LHCN-M2 (cell line): Measurements from ENCODE around the gene DACH1. TPM values are rescaled to one million over a fixed set of nuclear protein-coding genes. Genes with fewer than 3 reads are reported as not detected.
"Not testable (repeated sequence)": the region's sequence is repeated elsewhere in the genome, so short reads cannot be mapped to it uniquely, and the experiment has no call there.

Experiments used
- DNase-seq: peaks from one replicate; pipeline ENCODE4 v3.0.0-alpha.2; 2012; ENCODE audit warnings: low read depth
- polyA plus RNA-seq: library from polyadenylated mRNA; unstranded; fragments of >200 nt; gene quantifications from one replicate; pipeline ENCODE4 v1.2.1, GENCODE V29; 2012; ENCODE audit warnings: missing spikeins
- total RNA-seq: library from RNA; depleted of rRNA; stranded (reverse); fragments of >200 nt; gene quantifications from 2 replicates; pipeline ENCODE4 v1.2.3, GENCODE V29; 2014; rRNA removed

The DACH1 gene
- total RNA-seq = not detected in 2 replicates
- not detected for polyA plus RNA-seq

DNA sequence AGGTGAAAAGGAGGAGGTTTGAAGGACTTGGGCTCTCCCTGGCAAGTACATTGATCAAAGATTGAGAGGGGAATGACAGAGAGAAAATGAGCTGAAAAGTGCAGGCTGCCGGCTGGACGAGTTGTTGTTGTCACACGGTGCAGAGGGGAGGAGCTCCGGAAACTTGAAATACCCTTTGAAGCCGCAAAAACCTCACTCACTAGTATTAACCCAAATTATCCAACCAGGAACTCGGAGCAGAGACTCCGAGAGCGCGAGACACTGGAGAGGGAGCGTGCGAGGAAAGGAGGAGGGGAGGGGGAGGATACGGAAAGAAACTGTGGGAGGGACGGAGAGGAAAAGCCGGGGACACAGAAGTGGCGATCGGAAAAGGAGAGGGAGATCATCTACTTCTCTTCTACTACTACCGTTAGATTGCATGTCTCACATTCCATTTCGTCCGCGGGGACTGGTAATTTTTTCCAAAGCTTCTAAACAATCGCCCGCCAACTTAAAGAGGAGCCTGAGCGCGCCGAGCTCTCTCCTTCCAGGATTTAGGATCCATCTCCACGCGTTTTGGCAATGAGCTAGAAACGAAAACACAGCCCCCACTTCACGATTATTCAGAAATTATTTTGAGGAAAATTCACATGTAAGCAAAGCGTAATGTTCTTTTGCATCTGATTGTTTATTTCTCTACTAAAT is at the start of gene DACH1:
Gene DACH1, minus strand, starts transcription at position 74 of the 684 bp plus-strand sequence.
- DNase-seq = peak; percentile 39

DNA sequence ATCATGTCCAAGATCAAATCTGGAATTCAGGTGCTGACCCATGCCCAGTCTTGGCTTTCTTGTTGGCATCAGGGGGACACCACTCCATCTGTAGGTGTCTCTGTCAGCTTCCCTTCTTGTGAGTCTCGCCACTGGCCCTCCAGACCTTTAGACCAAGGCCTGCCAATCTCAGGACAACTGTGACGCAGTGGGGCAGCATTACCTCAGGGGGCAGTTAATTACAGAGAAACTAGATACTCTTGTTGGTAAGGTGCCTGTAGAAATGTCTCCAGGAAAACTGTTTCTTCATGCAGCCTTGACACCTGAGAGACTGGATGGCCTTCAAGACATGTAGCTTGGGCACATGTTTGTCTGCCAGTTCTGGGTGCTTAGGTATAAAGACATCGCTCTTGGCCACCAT is 46.7 kb upstream of the DACH1 start:
- no peak for DNase-seq

DNA sequence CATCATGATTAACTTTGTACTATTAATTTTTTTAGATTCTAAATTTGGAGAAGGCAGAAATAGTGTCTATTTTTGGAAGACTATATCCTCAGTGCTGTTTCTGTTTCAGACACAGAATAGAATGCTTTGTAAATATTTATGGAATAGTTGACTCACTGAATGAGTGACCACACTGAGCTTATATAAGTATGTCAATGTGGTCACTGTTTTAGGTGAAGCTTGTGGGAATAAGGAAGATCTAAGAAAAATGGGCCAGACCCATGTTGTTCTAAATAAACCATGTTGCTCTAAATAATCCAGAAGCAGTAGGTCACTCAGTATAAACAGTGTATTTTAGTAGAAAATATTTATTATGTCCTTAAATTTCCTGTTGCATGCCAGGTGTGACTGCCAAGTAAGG is 45.5 kb upstream of the DACH1 start:
- no peak for DNase-seq

DNA sequence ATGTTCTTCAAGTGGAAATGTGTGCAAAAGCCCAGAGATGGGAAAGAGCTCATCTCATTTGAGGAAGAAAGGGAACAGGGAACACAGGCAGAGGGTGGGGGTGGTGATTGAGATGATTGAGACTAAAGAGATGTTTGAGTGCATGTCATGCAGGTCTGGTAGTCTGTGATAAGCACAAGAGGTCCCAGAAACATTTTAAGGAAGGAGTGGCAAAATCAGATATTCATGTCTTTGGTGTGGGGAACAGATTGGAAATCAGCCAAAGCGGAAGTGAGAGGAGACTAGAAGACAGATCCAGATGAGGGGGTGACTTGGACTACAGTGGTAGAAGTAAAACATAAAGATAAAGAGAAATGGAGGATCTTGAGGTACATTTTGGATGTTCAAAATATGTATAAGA is 39.4 kb upstream of the DACH1 start:
- DNase-seq = no peak

DNA sequence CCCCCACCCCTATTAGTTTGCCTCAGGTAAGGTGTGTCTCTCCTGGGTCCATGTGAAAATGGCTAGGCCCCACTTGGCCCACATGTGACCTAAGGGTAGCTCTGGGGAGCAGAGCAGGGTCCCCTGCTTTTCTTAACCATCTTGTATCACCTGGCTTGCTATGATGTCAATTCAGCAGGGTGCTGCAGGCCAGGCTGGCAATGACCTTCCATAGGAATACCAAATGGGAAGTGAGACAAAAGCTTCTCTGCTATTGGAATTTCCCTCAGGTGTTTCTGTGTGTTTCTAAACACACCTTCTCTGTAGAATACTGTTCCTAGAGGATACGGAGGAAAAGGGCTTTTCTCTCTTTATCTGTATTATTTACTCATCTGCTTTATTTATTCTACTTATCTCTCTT is 35.7 kb upstream of the DACH1 start:
- DNase-seq = no peak

DNA sequence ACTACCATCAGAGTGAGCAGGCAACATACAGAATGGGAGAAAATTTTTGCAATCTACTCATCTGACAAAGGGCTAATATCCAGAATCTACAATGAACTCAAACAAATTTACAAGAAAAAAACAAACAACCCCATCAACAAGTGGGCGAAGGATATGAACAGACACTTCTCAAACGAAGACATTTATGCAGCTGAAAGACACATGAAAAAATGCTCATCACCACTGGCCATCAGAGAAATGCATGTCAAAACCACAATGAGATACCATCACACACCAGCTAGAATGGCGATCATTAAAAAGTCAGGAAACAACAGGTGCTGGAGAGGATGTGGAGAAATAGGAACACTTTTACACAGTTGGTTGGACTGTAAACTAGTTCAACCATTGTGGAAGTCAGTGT is 26.5 kb upstream of the DACH1 start:
- not testable (repeated sequence) for DNase-seq

DNA sequence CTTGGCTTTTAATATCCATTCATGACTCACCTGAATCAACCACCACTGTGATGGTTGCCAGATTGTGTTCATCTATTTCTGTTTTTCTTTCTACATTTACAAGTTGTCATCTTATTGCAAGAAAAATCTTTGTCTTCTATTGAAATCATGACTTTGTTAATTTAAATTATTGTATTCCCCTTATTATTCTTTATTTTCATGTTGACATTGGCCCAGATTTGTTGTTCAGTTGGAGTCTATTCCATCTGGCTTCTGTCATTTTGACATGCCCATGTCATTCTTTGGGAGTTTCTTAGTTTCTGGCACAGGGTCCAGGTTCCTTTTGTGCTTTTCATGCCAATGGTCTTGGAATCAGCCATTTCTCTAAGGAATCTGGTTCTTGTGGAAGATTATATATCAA is 19.9 kb upstream of the DACH1 start:
- no peak for DNase-seq

DNA sequence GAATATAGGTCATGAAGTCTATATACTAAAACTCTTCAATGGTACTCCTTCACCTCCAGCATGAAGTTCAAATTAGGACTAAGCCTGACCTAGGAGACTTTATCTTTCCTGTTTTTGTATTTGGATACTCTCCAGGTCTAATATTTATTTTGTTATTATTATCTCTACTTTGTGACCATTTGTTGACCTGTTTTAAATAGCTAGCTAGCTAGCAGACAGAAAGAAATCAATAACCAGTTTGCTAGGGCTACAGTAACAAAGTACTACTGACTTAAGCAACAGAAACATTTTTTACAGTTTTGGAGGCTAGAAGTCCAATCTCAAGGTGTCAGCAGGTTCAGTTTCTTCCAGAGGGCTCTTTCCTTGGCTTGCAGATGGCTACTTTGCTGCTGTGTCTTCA is 15.1 kb upstream of the DACH1 start:
- DNase-seq = no peak

DNA sequence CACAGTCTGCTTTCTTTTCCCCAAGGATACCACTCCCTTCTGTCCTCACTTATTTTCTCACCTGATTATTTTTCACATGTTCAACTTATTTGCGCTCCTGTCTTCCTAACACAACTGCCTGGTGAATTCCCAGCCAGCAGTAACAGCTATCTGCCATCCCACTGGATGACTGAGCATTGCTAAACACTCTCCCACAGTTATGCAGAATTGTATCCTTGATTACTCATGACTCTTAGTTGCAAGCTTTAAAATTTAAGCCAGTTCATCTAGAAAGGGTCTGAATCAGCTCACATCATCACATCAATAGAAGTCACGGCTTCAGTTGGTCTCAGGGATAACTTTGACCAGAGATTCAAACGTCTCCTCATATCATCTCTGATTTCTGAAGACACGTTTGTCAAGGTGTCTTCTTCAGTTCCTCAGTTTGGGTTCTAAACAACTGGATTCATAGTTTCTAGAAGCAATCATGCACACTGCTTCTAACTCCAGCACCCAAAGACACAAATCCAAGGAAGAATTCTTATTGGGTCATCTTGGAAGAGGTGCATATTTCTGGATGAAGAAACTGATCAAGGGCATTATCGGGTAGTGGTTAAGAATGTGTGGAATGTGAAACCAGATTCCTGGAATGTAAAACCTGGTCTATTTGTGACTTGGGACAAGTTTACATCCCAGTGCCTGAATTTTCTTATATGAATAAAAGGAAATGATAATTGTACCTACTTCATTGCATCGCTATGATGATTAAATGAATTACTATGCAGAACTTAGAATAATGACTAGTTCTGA is 13.9 kb upstream of the DACH1 start:
- DNase-seq = peak; percentile 6

DNA sequence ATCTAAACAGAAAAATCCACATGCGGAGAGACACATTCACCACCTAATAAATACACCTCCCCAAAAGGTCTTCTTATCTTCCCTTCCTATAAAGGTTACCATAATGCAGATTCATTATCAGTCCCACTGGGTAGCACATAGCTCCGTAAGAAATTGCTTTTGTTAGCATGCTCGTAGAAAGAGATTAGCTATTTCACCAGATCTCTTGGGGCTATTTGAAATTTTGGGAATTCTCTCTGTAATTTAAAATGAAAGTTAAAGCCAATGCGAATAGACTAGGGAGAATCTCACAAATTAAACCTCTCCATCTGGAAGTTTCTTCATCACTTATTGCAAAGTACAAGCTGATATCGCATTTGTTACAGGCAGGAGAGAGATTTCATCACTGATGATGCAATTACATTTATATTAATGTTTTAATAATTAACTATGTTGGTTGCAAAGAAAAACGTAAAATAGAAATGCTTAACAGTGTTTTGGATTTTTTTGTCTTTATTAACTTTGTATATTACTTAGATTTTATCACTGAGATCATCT is 12.9 kb upstream of the DACH1 start:
- DNase-seq = no peak

DNA sequence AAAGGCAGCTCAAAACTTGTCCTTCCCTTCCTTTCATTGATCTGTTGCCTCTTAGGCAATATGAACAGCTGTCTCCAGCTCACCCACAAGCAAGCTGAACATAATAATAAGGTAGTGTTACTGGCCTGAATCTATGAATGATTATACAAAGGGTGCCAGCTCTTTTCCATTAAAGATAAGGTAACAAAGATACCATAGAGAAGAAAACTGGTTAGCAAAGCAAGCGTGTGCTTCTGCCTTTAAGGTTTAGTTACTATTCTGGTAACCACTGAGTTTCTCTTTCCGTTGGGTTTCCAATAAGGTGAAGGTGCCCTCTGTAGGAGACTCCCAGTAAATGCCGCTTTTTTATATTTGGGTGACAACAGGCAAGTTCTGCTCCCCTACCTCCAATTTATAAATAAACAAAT is 12.1 kb upstream of the DACH1 start:
- peak; percentile 12 for DNase-seq

DNA sequence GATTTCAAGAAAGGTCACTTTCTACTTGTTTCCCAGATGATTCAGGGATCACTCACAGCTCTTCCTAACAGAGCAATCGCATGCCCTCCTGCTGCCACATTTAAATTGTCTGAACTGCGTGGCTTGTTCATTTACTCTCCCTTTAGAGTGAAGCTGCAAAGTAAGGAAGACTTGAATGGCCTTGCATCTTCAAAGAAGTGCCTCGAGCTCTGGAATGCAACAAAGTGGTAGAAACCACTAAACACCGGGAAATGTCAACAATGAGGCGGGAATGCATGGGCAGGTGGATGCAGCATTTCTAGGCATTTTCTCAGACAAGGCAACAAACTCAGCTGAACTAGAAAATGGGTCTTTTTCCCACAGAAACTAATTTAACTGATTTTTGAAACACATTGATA is 10.3 kb upstream of the DACH1 start:
- DNase-seq = no peak

DNA sequence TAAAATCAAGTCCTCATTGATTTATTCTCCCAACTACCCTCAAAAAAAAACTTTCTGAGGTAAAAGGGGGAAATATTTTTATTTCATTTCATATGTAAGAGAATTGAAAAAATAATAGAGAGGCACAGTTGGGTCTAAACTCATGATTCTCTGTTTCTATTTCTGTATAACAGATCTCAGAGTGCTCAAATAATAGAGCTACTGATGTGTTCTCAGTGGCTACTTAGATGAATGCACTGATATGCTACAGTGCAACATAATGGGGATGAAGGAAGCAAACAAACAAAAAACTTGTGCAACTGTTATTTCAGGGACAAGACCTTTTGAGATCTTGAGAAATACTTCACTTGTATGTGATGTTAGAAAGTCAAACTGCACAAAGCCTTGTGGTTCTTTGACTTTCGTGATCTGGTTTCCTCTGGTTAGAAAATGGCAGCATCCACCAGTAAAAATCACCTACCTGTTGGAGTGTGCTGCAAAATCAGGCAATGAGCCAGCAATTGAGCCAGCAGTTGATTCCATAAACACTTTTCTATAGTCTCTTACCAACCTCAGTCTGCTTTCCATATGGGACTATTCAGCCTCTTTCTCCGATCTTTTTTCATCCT is 9.7 kb upstream of the DACH1 start:
- no peak for DNase-seq

DNA sequence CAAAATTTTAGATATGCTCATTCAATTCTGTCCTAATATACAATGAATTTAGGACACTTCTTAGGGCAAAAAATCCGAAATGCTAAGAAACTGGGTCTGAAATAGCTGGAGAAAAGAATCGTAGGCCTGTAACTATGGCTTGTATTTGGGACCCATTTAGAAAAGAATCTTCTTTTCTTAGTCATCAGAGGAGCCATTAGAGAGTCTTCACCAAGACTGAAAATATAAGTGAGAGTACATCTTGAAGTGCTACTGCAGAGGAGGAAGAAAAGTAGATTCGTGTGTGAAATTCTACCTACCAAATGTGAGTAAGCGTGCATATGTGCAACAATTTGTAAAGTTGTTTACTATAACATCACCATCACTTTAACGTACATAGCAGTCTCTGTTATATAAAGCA is 8.8 kb upstream of the DACH1 start:
- DNase-seq = no peak

DNA sequence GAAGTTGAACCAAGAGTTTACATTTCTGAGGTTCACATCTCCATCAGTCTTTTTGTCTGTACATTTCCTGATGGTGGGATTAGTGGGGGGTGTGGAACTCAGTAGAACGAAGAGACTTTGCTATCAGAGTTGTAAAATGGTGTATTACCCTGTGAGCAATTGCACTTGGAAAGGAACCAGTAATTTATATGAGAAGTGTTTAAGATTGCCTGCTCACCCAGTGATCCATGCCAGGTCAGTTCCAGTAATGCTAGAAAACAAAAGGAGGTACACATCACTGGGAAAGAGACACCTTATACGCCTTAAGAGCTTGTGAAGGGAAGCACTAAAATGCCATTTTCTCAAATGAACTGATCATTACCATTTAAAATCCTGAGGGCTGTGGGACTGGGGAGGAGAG is 7.5 kb upstream of the DACH1 start:
- no peak for DNase-seq

DNA sequence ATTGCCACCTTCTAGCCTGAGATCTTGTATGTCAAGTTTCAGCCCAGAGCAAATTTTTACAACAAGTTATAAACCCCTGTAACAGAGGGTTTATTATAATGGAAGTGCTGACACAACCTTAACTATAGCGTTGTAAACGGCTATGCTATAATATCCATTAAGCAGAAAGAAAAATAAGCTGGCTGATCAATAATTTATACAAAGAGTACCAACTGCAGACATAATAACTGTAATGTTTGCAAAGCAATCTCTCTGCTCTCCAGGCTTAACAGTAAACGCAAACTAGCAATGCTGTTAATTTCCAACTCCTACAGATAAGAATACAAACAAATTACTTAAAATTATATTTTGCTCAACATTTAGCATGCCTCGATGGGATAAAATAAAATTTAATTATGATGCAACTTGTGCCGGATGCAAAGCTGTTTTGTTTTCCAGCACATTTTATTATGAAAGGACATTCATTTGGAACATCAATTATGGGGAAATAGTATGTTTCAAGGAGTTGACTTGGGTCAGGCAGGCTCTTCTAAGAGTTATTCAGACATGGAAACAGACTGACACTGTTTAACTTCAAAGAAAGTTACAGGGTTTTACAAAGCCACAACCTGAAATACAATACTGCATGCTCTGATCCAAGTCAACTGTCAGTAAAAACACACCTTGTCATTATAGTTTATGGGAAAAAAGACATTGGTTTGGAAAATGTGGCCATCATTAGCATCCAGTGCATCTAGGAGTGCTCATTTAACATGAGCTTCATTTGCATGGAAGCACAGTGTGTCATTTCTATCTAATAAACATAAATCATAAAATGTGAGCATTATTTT is 6.6 kb upstream of the DACH1 start:
- DNase-seq = no peak

DNA sequence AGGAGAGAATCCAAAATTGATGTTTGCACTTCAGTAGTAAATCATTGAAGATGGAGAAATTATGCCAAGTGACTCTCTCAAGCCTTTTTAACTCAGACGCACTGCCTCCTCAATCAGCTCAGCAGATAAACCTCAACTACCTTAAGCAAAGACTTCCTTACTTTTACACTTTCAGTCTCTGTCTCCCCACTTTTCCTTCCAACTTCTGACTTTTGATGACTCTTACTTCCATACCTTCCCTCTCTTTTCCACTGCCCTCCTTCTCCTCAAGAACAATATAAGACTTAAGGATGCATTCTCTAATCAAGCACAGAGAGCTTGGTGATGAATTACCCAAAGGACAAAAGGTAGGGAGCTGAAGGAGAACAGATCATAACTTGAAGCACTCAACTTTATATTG is 4.8 kb upstream of the DACH1 start:
- DNase-seq = no peak

DNA sequence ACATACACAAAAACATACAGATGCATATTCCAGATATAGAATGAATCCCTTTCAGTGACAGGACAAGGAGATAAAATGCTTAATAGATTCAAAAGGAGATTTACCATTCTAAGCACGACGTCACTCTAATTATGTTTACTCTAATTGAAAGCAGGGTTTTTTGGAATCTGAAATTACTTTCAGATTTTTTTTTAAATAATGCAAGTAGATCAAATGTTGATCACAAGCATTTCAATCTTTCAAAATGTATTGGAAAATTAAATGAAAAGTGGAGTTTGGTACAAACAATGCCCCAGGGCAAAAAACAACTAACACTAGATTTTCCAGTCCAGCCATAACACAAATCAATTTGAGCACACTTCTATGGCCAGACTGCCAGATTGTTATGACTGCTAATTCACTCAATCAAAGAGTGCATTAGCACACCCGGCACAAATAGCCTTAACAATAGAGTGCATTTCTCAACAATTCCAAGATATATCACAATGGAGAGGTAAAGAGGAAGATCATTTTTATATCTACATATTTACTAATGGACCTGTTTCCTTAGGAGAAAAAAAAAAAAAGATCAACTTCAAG is 4.3 kb upstream of the DACH1 start:
- no peak for DNase-seq

DNA sequence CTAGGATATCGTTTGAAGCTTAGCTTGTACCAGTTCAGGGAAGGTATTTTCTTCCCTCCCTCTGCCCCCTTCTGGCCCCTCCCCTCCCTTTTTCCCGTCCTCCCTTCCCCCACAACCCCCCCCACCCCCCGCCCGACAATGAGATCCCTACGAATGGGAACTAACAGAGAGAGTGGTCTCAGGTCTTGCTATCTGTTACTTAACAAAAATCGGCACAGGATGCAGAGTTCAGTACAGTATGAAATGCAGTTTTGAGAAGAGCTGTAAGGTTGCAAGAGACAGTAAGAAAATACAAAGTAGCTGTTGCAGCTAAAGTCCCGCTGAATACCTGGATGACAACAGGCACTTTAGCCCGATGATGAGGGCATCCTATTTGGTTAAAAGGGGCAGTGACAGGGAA is 3.1 kb upstream of the DACH1 start:
- DNase-seq = no peak

DNA sequence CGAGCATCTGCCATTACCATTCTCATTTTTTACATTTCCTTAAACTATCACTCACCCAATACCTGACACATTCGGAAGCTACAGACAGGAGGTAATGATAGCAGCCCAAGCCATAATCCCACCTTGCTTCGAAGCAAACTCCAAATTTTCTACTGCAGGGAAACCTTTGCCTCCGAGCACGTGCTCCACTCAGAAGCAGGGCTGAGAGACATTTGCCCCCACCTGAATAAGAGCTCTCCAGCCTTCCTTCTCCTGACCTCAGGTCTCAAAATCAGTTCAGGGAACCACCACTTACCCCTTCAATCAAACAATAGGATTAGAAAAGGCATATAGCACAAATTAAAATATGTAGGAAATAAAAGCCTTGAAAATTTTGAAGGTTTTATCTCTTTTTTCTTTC is 2.3 kb upstream of the DACH1 start:
- no peak for DNase-seq
